ENCODE results near the gene PRR14L.
"Not testable (repeated sequence)": the region's sequence is repeated elsewhere in the genome, so short reads cannot be mapped to it uniquely, and the experiment has no call there.

The PRR14L gene

DNA sequence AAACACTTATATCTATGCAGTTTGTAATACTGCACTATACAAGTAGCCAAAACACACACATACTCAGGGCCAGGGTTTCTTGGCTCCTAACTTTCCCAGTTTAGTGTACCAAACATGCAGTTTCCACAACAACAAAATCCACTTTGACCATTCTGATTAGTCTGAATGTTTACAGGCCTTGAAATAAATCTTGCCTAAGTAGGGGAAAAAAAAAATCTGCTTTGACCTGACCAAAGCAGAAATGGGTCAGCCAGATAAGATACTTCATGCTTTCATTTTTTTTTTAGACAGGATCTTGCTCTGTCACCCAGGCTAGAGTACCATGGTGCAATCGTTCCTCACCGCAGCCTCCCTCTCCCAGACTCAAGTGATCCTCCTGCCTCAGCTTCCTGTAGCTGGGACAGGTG is 10.1 kb downstream of the PRR14L start:
- DNase-seq: no peak

DNA sequence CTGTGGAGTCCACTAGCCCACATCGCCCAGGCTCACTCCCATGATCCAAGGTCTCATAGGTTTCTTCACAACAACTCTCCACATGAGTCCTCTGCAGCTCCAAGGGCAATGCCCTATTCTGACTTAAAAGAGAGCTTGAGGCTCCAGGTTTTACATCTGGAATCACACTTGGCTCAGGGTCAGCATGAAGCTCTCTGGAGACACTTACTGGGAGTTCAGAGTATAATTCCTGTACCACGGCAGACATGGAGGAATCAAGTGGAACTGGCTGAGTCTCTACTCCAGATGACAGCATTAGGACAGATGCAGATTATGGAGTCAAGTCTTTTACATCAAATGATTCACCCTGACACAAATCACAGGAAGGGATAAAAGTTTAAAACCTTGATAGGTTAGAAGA is 11.4 kb downstream of the PRR14L start:
- no peak for DNase-seq

DNA sequence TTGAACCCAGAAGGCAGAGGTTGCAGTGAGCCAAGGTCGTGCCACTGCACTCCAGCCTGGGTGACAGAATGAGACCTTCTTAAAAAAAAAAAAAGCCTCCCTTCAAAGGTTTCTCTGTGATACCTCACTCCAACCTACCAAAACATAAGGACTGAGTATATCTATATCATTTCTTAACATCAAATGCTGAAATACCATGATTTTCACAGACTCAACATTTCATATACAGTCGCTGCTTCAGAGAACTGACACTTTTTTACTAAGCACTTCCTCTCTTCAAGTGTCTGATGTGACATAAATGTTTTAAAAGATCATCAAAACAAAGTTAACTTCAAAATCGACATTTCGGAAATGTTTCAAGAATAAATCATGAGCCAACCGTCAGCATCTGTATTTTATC is 12.0 kb downstream of the PRR14L start:
- DNase-seq: no peak

DNA sequence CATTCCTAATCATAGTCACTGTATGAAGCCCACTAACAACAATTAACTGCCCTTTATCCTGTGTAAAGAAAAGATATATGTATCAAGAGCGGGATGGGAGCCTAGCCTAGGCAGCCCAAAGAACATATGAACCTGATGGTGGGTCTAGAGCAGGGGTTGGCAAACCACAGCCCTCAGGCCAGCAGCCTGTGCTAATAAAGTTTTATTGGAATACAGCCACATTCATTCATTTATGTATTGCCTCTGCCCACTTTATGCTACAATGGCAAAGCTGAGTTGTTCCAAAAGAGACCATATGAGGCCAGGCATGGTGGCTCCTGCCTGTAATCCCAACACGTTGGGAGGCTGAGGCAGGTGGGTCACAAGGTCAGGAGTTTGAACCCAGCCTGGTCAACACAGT is 13.5 kb downstream of the PRR14L start:
- no peak for DNase-seq

DNA sequence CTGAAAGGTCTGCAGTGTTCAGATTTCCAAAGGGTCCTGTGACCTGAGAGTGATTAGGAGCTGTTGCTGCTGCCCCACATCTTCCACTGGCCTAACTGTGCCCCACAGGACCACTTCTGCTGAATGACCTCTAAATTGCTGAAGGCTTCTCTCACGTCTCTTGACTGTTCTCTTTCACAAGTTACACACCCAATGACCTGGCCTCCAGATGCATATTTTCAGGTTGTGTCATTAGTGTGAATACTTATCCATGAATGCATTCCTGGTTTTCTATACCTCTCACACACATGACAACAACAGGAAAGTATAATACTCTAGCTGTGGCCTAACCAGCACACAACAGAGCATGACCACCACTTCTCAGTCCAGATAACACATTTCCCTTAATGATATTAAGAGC is 15.4 kb downstream of the PRR14L start:
- DNase-seq: no peak

DNA sequence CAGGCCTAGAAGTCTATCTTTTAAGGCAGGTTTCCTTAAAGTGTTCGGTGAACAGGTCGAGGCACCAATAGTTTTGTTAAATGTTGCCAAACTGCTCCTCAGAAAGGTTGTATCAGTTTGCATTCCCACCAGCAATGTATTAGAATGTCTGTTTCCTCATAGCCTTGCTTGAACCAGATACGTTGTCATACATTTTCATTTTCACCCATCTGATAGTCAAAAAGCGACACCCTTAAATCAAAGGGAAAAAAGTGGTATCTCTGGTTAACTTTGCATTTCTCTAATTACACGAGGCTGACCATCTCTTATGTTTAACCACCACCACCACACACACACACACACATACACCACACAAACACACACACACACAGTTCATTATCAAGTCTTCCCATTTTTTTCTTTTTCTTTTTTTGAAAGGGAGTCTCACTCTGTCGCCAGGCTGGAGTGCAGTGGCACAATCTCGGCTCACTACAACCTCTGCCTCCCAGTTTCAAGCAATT is 16.3 kb downstream of the PRR14L start:
- DNase-seq: no peak

DNA sequence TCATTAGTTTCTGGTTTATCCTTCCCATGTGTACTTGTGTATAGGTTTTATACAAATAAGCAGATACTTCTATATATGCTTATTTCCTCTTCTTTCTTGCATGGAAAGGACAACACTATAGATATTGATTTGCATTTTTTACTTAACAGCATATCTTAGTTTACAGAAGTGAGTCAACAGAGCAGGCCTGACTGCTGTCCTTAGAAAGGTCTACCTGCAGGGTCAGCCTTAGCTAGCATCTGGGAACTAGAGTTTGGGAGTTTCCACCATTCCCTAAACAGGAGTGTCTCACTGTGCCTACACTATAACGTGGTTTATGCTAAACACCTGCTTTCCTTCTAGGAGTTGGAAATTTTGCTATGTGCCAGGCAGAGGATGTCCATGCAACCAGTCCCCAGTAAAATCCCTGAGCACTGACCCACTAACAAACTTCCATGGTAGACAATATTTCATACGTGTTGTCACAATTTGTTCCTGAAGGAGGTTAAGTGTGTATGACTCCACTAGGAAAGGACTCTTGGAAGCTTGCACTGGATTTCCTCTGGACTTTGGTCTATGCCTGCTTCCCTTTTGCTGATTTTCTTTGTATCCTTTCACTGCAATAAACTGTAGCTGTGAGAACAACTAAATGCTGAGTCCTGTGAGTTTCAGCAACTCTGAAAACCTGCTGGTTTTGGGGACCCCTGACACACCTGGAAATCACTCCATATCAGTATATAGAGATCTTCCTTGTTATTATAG is 17.7 kb downstream of the PRR14L start:
- DNase-seq: no peak

DNA sequence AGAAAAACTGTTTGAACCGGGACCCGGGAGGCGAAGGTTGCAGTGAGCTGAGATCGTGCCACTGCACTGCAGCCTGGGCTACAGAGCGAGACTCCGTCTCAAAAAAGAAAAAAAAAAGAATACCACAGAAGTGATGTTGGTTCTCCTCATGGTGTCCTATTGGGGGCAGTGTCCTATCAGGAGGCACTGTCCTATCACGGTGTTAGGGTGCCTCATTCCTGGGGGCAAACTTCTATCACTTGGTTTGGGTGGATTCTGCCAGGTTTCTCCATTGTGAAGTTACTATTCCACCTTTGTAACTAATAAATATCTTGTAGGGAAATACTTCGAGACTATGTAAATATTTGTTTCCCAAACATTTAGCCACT is 19.6 kb downstream of the PRR14L start:
- DNase-seq: no peak

DNA sequence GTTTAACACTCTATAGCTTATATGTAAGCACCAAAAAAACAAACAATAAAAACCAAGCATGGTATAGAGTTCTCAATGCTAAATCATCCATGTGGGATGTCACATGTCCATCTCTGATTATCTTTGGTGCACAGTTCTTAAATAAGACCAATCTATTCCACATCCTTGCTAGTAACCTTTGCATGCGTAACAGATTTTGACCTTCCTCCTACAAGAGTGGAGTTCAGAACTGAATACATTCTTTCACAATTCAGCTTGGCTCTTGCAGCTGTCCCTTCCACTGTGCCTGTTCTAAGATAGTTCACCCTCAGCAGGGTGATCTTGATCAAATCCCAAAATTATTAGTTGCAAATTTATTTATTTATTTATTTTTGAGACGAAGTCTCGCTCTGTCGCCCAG is 21.1 kb downstream of the PRR14L start:
- no peak for DNase-seq

DNA sequence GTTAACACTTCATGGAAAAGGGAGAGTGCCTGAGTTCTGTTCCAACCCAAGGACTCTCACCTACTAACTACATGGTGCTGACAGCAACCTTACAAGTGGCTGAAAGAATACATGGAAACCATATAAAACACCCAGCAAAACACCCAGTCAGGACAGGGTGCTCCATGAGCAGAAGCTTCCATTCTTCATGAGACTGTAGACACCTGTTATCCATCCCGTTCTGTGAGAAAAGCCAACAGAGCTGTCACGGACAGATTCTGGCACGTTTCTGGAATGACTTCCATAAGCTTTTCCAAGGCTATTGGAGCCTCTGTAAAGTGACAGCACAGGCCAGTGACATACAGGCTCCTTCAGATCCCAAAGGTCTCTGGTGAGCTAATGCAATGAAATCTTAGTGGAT is 23.2 kb downstream of the PRR14L start:
- DNase-seq: no peak

DNA sequence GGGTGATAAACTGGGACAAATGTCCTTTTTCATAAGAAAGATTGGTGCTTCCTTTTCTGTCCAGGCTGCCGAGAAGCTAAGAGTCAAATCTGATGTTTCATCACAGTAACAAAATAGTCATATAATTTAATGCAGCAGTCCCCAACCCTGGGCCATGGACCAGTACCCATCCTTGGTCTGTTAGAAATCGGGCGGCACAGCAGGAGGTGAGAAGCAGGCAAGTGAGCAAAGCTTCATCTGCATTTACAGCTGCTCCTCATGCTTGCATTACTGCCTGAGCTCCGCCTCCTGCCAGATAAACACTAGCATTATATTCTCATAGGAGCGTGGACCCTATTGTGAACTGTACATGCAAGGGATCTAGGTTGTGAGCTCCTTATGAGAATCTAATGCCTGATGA is 26.2 kb downstream of the PRR14L start:
- DNase-seq: no peak

DNA sequence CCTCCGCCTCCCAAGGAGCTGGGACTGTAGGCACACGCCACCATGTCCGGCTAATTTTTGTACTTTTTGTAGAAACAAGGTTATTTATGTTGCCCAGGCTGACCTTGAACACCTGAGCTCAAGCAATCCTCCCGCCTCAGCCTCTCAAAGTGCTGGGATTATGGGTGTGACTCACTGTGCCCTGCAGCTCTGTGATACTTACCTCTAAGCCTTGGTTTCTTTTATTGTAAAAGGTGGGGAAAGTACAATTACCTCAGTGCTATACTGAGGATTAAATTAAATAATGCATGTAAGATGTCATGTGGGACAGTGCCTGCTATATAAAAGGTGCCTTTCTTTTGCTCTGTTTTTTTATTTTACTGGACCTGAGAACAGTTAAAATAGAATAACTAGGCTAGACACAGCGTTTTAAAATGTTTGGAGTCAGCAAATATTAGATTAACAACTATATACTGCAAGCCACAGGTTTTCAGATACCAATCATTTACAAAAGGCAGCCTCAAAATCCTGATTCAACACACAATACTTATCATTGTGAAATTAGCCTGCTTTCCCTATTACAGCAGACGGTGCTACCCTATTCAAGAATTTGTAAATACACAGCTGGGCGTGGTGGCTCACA is 30.0 kb downstream of the PRR14L start:
- no peak for DNase-seq

DNA sequence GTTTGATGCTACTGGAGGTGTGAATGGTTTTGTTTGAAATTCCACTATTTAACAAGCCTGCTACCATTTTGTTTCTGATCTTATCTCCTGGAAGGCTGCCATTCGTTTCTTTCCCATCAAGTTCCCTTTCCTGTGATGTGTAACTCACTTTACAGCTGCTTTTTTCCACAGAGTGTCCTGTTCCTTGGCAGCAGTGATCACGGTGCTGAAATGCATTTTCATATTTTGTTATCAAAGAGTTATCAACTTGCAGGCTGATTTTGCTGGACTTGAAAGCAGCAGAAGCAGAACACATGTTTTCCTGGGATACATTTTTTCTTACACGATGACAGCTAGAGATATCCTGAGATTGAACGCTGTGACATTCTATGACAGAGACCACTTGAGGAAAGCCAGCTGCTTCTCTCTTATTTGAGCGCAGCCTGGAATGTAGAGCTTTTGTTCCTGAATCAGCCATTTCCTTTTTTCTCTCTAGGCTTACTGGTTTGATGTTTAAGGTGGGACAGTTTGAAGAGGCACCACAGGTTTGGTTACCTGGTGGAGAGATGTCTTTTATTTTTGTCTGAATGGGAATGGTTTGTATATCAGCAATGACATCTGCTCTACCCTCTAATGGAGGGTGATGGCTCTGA is 34.7 kb downstream of the PRR14L start:
- no peak for DNase-seq

DNA sequence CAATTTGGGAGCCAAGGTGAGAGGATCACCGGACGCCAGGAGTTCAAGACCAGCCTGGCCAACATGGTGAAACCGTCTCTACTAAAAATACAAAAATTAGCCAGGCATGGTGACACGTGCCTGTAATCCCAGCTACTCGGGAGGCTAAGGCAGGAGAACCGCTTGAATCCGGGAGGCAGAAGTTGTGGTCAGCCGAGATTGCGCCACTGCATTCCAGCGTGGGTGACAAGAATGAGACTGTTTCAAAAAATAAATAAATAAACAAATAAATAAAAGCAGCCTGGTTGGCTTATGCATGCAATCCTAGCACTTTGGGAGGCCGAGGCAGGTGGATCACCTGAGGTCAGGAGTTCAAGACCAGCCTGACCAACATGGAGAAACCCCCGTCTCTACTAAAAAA is 38.7 kb downstream of the PRR14L start:
- not testable (repeated sequence) for DNase-seq

DNA sequence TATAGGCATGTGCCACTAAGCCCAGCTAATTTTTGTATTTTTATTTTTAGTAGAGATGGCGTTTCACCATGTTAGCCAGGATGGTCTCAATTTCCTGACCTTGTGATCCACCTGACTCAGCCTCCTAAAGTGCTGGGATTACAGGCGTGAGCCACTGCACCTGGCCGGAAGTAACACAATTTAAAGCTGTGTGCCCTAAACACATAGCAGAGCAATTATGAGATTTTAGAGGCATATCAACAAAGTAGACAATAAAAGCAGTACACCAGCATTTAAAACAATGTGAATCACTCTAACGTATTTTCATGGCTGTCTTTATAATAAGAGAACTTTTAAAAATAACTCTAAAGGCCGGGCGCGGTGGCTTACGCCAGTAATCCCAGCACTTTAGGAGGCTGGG is 42.4 kb downstream of the PRR14L start:
- no peak for DNase-seq

DNA sequence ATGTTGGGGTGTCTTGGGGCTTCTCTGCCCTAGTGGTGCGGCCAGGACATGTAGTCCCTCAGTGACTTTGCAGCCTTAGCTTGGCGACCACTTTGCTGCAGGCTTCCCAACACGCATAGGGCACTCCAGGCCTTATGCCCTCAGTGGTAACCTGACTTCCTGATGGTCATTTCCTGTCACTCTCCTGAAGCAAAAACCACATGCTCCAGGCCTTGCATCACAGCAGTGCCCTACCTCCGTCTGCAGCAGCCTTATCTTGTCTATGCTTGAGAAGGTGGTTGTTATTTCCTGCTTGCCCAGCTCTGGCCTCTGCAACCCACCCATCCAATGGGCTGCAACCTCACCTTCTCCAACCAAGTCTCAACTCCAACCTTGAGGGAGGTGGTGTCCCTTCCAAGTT is 54.5 kb downstream of the PRR14L start:
- no peak for DNase-seq

DNA sequence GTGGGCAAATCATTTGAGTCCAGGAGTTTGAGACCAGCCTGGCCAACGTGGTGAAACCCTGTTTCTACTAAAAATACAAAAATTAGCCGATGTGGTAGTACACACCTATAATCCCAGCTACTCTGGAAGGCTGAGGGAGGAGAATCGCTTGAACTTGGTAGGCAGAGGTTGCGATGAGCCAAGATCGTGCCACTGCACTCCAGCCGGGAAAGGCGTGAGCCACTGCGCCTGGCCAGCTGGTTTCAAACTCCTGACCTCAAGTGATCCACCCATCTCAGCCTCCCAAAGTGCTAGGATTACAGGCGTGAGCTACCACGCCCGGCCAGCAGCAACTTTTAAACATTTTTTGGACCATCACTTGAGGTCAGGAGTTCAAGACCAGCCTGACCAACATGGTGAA is 55.9 kb downstream of the PRR14L start:
- DNase-seq: not testable (repeated sequence)

DNA sequence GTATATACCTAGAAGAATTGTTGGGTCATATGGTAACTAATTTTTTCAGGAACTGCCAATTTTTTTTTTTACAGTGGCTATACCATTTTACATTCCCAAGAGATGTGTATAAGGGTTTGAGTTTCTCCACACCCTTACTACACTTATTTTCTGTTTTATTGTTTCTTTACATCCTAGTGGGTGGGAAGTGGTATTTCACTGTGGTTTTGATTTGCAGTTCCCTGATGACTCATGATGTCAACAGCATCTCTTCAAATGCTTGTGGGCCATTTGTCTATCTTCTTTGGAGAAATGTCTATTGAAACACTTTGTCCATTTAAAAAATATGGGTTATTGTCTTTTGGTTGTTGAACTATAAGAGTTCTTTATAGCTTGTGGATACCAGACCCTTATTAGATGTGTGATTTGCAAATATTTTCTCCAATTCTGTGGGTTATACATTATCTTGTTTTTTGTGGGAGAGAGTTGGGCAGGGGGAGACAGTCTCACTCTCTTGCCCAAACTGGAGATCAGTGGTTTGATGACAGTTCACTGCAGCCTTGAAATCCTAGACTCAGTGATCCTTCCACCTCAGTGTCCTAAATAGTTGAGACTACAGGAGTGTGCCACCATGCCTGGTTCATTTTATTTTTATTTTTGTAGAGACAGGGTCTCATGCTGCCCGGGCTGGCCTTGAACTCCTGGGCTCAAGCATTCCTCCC is 57.6 kb downstream of the PRR14L start:
- no peak for DNase-seq

DNA sequence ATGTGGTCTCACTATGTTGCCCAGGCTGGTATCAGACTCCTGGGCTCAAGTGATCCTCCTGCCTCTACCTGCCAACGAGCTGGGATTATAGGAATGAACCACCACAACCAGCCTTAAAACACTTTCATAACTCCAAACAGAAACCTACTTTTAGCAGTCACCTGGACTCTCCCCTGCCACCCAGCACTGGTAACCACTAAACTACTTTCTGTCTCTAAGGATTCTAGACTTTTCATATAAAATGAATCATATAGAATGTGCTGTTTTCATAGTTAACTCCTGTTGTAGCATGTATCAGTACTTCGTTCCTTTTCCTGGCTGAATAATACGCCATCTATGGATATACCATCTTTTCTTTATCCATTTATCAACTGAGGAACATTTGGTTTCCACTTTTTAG is 58.5 kb downstream of the PRR14L start:
- no peak for DNase-seq

DNA sequence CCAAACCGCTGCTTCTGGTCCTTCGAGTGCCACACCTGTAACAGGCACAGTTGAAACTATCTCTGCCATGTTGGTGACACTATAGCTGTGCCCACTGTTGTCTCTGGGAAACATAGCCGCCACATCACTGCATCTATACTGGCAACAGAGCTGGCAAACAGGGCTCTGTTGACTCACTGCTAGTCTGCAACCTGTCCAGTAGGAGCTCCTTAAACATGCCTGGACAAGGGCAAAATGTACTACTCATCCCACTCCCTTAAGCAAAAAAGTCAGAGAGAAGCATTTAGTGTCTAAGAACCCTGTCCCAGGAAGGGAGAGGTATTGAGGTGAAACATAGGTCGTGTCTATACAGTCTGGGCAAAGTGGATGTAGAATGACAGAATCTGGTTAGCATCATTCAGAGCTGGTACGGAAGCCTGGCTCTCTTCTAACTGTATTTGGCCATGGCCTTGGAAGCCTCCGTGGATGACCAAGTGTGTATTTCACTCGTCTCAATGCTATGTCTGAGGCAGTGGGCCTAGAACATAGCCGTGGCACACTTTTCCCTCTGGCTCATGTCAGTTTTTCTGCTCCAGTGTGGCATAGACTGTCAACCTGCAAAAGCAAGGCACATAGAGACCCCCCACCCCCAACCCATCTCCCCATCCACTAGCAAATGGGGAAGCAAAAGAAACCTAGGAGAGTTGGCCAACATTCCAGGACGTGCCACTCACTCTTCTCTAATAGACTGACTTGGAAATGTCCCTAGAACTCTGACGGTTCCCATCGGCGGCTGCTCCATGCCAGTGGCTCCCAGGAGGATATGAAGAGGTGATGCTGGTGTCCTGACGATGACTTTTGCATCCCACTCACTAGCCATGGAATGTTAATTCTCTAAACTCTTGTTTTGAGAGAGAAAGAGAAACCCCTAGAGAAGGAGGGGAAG is 66.5 kb downstream of the PRR14L start:
- DNase-seq: no peak

DNA sequence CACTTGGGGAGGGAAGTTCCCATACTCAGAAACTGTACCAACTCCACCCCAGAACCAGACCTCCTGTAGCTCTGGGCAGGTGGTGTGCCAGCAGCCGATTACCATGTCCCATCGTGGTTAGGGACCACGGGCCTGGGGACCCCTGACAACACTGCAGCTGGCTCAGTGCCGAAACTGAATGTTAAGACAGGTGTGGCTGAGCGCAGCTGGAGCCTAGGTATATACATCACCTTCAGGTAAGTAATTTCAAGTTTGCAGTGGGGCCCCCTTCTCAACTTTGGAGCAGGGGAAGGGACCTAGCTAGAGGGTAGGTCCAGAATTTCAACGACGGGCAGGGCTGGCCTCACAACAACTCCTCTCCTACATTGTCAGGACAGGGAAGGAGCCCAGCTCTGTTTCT is 67.2 kb downstream of the PRR14L start:
- DNase-seq: no peak

All from NCI-H2107 (cell line).